Ectodermal cell (in vitro differentiated cells): ENCODE results near the gene GOLGA6L10.
"Not testable (repeated sequence)": the region's sequence is repeated elsewhere in the genome, so short reads cannot be mapped to it uniquely, and the experiment has no call there.

ENCODE experiments used
- H3K27ac ChIP-seq: 2 replicates; pipeline ENCODE4 v1.7.0; 2013; ENCODE audit warnings: mild to moderate bottlenecking, low read depth, low read length; ENCODE audit not compliant: insufficient read depth, poor library complexity, severe bottlenecking
- H3K27me3 ChIP-seq: 2 replicates; pipeline ENCODE4 v1.7.0; 2013; ENCODE audit warnings: mild to moderate bottlenecking, low read length; ENCODE audit not compliant: insufficient read depth, control insufficient read depth, poor library complexity, severe bottlenecking
- H3K36me3 ChIP-seq: one replicate; pipeline ENCODE4 v1.7.0; 2013; ENCODE audit warnings: low read length; ENCODE audit not compliant: control insufficient read depth, insufficient read depth
- H3K4me1 ChIP-seq: one replicate; pipeline ENCODE4 v1.7.0; 2013; ENCODE audit warnings: low read length; ENCODE audit not compliant: control insufficient read depth, insufficient read depth
- H3K4me3 ChIP-seq: 2 replicates; pipeline ENCODE4 v1.7.0; 2013; ENCODE audit warnings: low read depth, low read length, control low read depth; ENCODE audit not compliant: insufficient read depth
- H3K9me3 ChIP-seq: 2 replicates; pipeline ENCODE4 v1.7.0; 2013; ENCODE audit warnings: mild to moderate bottlenecking, low read length, moderate library complexity; ENCODE audit not compliant: control insufficient read depth
- WGBS, 2 experiments: methylation state at CpG; one replicate each; pipeline ENCODE4 v1.1.7; 2013; ENCODE audit warnings: missing lambda C conversion rate in 2 of 2; 5-methylcytosine and 5-hydroxymethylcytosine counted together

GOLGA6L10 gene

DNA sequence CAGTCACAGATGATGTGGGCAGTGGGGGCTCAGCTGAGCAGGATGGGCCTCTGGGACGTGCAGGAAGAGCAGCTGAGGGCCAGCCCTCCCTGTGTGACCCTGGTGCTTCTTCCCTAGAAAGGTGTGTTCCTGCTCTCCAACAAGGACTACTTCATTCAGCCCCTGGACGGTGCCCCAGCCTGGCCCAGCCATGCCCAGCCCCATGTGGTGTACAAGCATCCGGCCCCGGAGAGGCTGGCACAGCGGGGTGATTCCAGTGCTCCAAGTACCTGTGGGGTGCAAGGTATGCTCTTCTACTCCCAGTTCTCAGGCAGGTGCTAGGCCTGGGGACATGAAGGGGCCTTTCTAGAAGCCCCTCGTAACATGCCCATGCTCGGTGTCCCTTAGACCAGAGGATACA lies 48.4 kb downstream of the GOLGA6L10 start:
- Histone ChIP-seq H3K4me1 (no peaks in the 10 kb centered on the region), H3K9me3 (no peaks in the 10 kb centered on the region), H3K4me3 (no peak overlapping the region), H3K27ac (no peak overlapping the region), H3K36me3 (no peaks in the 10 kb centered on the region), H3K27me3 (no peaks in the 10 kb centered on the region)
- WGBS, 2 experiments = 92% methylated on average over 7 of the region's 7 CpGs

DNA sequence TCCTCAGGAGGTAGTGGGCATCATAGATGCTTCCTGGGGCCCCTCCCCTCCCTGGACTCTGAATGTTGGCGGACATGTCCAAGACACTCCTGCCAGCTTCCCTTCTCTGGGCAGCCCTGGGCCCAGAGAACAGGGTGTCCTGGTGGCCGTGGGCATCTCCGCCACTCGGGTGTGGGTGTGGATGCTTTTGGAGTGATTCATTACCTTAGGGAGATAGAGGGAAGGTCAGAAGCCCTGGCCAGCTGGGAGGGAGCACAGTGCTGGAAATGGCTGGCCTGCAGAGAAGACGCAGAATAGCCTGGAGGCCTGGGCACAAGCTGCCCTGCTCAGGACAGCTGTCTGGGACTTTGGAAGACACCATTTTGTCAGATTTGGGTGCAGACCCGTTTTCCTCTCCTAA lies 48.9 kb downstream of the GOLGA6L10 start:
- H3K27ac ChIP-seq, H3K36me3 ChIP-seq, H3K27me3 ChIP-seq, H3K9me3 ChIP-seq, H3K4me3 ChIP-seq, H3K4me1 ChIP-seq: not testable (repeated sequence)
- WGBS, 2 experiments = 91 to 93% methylated on average over 6 of the region's 6 CpGs

DNA sequence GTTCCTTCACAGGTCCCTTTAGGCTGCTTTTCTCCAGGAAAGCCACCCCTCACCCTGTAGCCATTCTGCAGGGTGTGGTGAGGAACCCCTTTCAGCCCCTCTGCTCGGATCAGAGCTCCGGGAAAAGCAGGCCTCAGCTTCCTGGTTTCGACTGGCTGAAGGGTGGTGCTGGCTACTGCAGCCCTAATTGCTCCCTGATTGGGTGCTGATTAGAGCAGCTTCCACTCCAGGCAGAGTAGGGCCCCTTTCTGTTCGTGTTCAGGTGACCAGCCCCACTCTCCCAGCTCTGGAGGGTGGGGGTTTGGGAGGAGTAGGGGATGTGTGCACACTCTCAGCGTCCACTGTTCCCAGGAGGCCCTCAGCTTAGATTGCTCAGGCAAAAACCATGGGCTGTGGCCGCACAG lies 49.8 kb downstream of the GOLGA6L10 start:
- H3K27me3 ChIP-seq, H3K9me3 ChIP-seq, H3K4me1 ChIP-seq, H3K4me3 ChIP-seq, H3K36me3 ChIP-seq, H3K27ac ChIP-seq: not testable (repeated sequence)
- WGBS, 2 experiments = 82 to 94% methylated on average over 3 of the region's 6 CpGs

DNA sequence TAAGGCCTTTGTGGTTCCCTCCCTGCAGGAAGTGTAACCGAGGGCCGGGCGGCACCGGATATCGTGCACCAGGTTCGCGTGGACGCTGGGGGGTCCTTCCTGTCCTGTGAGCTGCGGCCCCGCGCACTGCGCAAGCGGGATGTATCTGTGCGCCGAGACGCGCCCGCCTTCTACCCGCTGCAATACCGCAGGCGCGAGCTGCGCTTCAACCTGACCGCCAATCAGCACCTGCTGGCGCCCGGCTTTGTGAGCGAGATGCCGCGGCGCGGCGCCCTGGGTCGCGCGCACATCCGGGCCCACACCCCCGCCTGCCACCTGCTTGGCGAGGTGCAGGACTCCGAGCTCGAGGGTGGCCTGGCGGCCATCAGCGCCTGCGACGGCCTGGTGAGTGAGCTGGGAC lies 50.8 kb downstream of the GOLGA6L10 start:
- WGBS, 2 experiments = 95 to 97% methylated on average over 44 of the region's 44 CpGs

DNA sequence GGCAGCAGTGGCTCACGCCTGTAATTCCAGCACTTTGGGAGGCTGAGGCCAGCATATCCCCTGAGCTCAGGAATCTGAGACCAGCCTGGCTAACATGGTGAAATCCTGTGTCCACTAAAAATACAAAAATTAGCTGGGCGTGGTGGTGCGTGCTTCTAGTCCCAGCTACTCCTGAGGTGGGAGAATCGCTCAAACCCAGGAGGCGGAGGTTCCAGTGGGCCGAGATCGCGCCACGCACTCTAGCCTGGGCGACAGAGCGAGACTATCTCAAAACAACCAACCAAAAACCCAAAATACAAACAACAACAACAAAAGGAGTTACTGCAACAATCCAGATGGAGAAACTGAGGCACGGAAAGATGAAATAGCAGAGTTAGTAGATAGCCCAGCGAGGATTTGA lies 51.2 kb downstream of the GOLGA6L10 start:
- H3K9me3 ChIP-seq = no peaks in the 10 kb centered on the region
- H3K36me3 ChIP-seq = no peaks in the 10 kb centered on the region
- H3K4me1 ChIP-seq = no peaks in the 10 kb centered on the region
- H3K4me3 ChIP-seq = no peak overlapping the region
- H3K27me3 ChIP-seq = no peaks in the 10 kb centered on the region
- no peak overlapping the region for H3K27ac ChIP-seq
- WGBS, 2 experiments = 91 to 95% methylated on average over 13 of the region's 13 CpGs

More for the DNA sequence above, 50.8 kb downstream of the GOLGA6L10 start:
- Histone ChIP-seq H3K36me3 (no peaks in the 10 kb centered on the region), H3K27me3 (no peaks in the 10 kb centered on the region), H3K4me3 (no peak overlapping the region), H3K27ac (no peak overlapping the region), H3K9me3 (no peaks in the 10 kb centered on the region), H3K4me1 (no peaks in the 10 kb centered on the region)

DNA sequence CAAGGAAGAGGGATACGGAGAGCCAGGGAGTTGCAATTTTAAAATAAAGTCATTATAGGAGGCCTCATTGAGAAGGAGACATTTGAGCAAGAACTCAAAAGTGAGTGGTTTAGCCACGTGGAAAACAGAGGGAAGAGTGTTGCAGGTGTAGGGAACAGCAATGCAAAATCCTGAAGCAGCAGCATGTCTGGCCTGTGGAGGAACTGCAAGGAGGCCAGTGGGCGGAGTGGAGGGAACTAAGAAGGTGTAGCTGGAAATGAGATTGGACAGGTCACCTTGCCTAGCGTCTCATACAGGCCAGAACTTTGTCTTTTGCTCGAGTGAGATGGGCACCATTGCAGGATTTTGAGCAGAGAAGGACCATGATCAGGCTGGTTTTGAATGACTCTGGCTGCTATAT lies 51.7 kb downstream of the GOLGA6L10 start:
- Histone ChIP-seq H3K9me3 (no peaks in the 10 kb centered on the region), H3K27ac (no peak overlapping the region), H3K36me3 (no peaks in the 10 kb centered on the region), H3K27me3 (no peaks in the 10 kb centered on the region), H3K4me1 (no peaks in the 10 kb centered on the region), H3K4me3 (no peak overlapping the region)
- 90 to 94% methylated on average over 5 of the region's 5 CpGs for WGBS, 2 experiments

DNA sequence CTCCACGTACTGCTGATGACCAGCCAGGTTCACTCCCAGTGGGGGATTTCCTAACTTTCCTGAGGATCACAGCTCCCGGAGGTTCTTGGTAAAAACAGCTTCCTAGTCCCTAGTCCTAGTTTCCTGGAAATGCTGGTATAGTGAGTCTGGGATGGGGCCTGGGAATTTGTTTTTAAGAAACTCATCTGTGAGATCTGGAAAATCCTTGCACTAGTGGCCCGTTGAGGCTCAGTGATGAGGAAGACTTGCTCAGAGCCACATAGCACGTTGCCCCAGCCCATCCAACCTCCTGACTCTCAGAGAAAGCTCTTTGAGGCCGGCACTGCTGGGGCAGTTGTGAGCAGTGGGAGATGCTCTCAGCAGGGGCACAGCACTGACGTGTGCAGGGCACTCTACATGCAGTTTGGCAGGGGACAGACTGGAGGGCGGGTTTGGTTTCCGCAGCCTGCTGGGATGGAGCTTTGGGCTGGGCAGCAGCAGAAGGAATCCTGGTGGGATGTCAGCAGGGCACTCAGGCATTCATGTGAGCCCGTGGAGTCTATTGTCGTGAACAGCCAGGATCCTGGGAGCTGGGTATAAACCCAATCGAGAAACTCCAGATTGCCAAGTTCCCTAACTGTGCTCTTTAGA lies 55.1 kb downstream of the GOLGA6L10 start:
- Histone ChIP-seq H3K4me3 (no peak overlapping the region), H3K4me1 (no peaks in the 10 kb centered on the region), H3K9me3 (no peaks in the 10 kb centered on the region), H3K27me3 (no peaks in the 10 kb centered on the region), H3K27ac (no peak overlapping the region), H3K36me3 (no peaks in the 10 kb centered on the region)
- 25 to 29% methylated on average over 11 of the region's 11 CpGs for WGBS, 2 experiments

DNA sequence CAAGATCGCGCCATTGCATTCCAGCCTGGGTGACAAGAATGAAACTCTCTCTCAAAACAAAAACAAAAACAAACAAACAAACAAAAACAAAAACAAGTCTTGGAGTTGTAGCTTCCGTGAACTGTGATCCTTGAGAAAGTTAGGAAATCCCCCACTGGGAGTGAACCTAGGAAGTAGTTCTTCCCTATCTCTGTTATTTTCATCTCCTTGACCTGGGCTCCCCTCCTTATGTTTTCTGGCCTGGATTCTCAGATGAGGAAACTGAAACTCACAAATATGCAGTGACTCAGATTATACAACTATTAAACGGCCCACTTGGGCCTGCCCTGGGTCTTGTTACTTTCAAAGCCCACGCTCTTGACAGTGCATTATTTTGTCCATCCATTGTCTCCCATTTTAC lies 57.0 kb downstream of the GOLGA6L10 start:
- WGBS, 2 experiments = 91 to 94% methylated on average over 5 of the region's 5 CpGs
- Histone ChIP-seq H3K36me3 (no peaks in the 10 kb centered on the region), H3K27me3 (no peaks in the 10 kb centered on the region), H3K4me1 (no peaks in the 10 kb centered on the region), H3K4me3 (no peak overlapping the region), H3K9me3 (no peaks in the 10 kb centered on the region), H3K27ac (no peak overlapping the region)
